Fibroblast of lung (primary cell): Measurements from ENCODE around the gene CELSR2. TPM values are rescaled to one million over a fixed set of nuclear protein-coding genes. Genes with fewer than 3 reads are reported as not detected.

Experiments used
- DNase-seq, 2 donors: peaks; one replicate each; pipeline versions ENCODE4 v3.0.0 to v3.0.0-alpha.2; 2010; ENCODE audit warnings: low read depth in 2 of 2
- H2AFZ ChIP-seq: 2 replicates; pipeline ENCODE4 v1.5.1; 2012; ENCODE audit warnings: low read length, control low read depth, inconsistent platforms
- H3K27ac ChIP-seq: 2 replicates; pipeline ENCODE4 v1.5.1; 2011; ENCODE audit warnings: low read length, control low read depth; ENCODE audit not compliant: insufficient read depth
- H3K27me3 ChIP-seq: 2 replicates; pipeline ENCODE4 v1.5.1; 2011; ENCODE audit warnings: mild to moderate bottlenecking, low read length; ENCODE audit not compliant: control insufficient read depth, insufficient read depth
- H3K36me3 ChIP-seq: 2 replicates; pipeline ENCODE4 v1.5.1; 2011; ENCODE audit warnings: low read length; ENCODE audit not compliant: control insufficient read depth, insufficient read depth
- H3K4me1 ChIP-seq: 2 replicates; pipeline ENCODE4 v1.5.1; 2011; ENCODE audit warnings: low read length; ENCODE audit not compliant: control insufficient read depth, insufficient read depth; ENCODE audit errors: extremely low read depth
- H3K4me2 ChIP-seq: 2 replicates; pipeline ENCODE4 v1.5.1; 2011; ENCODE audit warnings: low read length, control low read depth; ENCODE audit not compliant: insufficient read depth; ENCODE audit errors: extremely low read depth
- H3K4me3 ChIP-seq, 4 experiments: fragments of 200-600 bp in 1 of 4; sonication (generic) in 1 of 4; replicated peaks in 1 of 4; 2 replicates each; pipeline ENCODE4 v1.5.1; 2011 to 2016; ENCODE audit warnings: low read length in 4 of 4, low read depth in 3 of 4, mild to moderate bottlenecking in 3 of 4, control low read depth in 2 of 4, inconsistent platforms in 1 of 4, mixed read lengths in 1 of 4; ENCODE audit not compliant: insufficient read depth in 1 of 4; ENCODE audit errors: control extremely low read depth in 1 of 4
- H3K79me2 ChIP-seq: 2 replicates; pipeline ENCODE4 v1.5.1; 2012; ENCODE audit warnings: mild to moderate bottlenecking, low read length, inconsistent platforms; ENCODE audit not compliant: control insufficient read depth, insufficient read depth
- H3K9ac ChIP-seq: 2 replicates; pipeline ENCODE4 v1.5.1; 2011; ENCODE audit warnings: mild to moderate bottlenecking, low read length, control low read depth; ENCODE audit not compliant: insufficient read depth
- H3K9me3 ChIP-seq: 2 replicates; pipeline ENCODE4 v1.5.1; 2012; ENCODE audit warnings: low read depth, low read length; ENCODE audit not compliant: control insufficient read depth, insufficient read depth
- H4K20me1 ChIP-seq: 2 replicates; pipeline ENCODE4 v1.5.1; 2011; ENCODE audit warnings: low read length; ENCODE audit not compliant: control insufficient read depth, insufficient read depth; ENCODE audit errors: extremely low read depth
- EZH2 ChIP-seq: IDR thresholded peaks from 2 replicates; pipeline ENCODE4 v1.5.1; 2012; ENCODE audit warnings: low read length, control low read depth, mild to moderate bottlenecking; ENCODE audit errors: missing control alignments
- polyA plus RNA-seq, 2 donors: library from polyadenylated mRNA; depleted of rRNA in 1 of 2; stranded (reverse) in 1 of 2; unstranded in 1 of 2; fragments of >200 nt; gene quantifications; 2 replicates each; pipeline ENCODE4 v1.2.1, GENCODE V29; 2011 to 2012; ENCODE audit warnings: missing spikeins in 1 of 2
- total RNA-seq: library from RNA; depleted of rRNA; stranded (reverse); fragments of >200 nt; gene quantifications from 2 replicates; pipeline ENCODE4 v1.2.1, GENCODE V29; 2014
- TF ChIP-seq, protein P1 (sequence below), 2 donors: IDR thresholded peaks in 1 of 2; conservative IDR thresholded peaks in 1 of 2; 1 replicate in 1 of 2; 2 replicates in 1 of 2; pipeline ENCODE4 v1.5.1; 2011 to 2012; ENCODE audit warnings: low read length in 2 of 2, control low read depth in 1 of 2, inconsistent platforms in 1 of 2, low read depth in 1 of 2, mild to moderate bottlenecking in 1 of 2

Gene CELSR2
- total and polyA plus RNA-seq, 2 donors (not counting 1 experiment from before 2014, with no cell fraction given): 0.67 to 3.5 TPM

GRCh38 chr1:109269212-109269980 lies 20.1 kb downstream of the CELSR2 start:
- no peaks in the 10 kb centered on the region for H3K79me2 ChIP-seq
- no peaks in the 10 kb centered on the region for H3K9me3 ChIP-seq
- no peak overlapping the region for H2AFZ ChIP-seq
- H3K27ac ChIP-seq: no peak overlapping the region
- no peaks in the 10 kb centered on the region for H3K4me1 ChIP-seq
- H3K4me3 ChIP-seq: no peak overlapping the region
- TF ChIP-seq, protein P1, sequence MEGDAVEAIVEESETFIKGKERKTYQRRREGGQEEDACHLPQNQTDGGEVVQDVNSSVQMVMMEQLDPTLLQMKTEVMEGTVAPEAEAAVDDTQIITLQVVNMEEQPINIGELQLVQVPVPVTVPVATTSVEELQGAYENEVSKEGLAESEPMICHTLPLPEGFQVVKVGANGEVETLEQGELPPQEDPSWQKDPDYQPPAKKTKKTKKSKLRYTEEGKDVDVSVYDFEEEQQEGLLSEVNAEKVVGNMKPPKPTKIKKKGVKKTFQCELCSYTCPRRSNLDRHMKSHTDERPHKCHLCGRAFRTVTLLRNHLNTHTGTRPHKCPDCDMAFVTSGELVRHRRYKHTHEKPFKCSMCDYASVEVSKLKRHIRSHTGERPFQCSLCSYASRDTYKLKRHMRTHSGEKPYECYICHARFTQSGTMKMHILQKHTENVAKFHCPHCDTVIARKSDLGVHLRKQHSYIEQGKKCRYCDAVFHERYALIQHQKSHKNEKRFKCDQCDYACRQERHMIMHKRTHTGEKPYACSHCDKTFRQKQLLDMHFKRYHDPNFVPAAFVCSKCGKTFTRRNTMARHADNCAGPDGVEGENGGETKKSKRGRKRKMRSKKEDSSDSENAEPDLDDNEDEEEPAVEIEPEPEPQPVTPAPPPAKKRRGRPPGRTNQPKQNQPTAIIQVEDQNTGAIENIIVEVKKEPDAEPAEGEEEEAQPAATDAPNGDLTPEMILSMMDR (conservative IDR thresholded peaks at IDR 0.05 in 1 of 2, IDR thresholded peaks at IDR 0.05 in 1 of 2; ENCODE audit: low read depth in 1 of 2, low read length in 2 of 2): no peak
- TF ChIP-seq EZH2: no peak
- no peaks in the 10 kb centered on the region for H4K20me1 ChIP-seq
- no peaks in the 10 kb centered on the region for H3K36me3 ChIP-seq
- H3K27me3 ChIP-seq: no peaks in the 10 kb centered on the region
- no peak overlapping the region for H3K9ac ChIP-seq
- H3K4me2 ChIP-seq: no peak overlapping the region
- DNase-seq: no peak

- H3K36me3 ChIP-seq: no peaks in the 10 kb centered on the region
- peaks cover 3% of the 10 kb centered on the region for H3K4me1 ChIP-seq
- H3K79me2 ChIP-seq: no peaks in the 10 kb centered on the region
- no peak overlapping the region for H3K9ac ChIP-seq
- H3K27me3 ChIP-seq: no peaks in the 10 kb centered on the region
- no peak for DNase-seq
- H3K9me3 ChIP-seq: no peaks in the 10 kb centered on the region
- H3K27ac ChIP-seq: no peak overlapping the region
- no peak overlapping the region for H3K4me3 ChIP-seq
- H4K20me1 ChIP-seq: no peaks in the 10 kb centered on the region
- no peak overlapping the region for H3K4me2 ChIP-seq
- TF ChIP-seq, protein P1 (conservative IDR thresholded peaks at IDR 0.05 in 1 of 2, IDR thresholded peaks at IDR 0.05 in 1 of 2; ENCODE audit: low read depth in 1 of 2, low read length in 2 of 2): no peak
- no peak for TF ChIP-seq EZH2
- no peak overlapping the region for H2AFZ ChIP-seq
Observed at GRCh38 chr1:109269981-109270622, 20.8 kb downstream of the CELSR2 start.

- H2AFZ ChIP-seq: no peak overlapping the region
- no peak overlapping the region for H3K4me2 ChIP-seq
- H3K36me3 ChIP-seq: no peaks in the 10 kb centered on the region
- H4K20me1 ChIP-seq: no peaks in the 10 kb centered on the region
- H3K27ac ChIP-seq: no peak overlapping the region
- no peaks in the 10 kb centered on the region for H3K9me3 ChIP-seq
- TF ChIP-seq, protein P1 (conservative IDR thresholded peaks at IDR 0.05 in 1 of 2, IDR thresholded peaks at IDR 0.05 in 1 of 2; ENCODE audit: low read depth in 1 of 2, low read length in 2 of 2): no peak
- no peak for TF ChIP-seq EZH2
- H3K9ac ChIP-seq: no peak overlapping the region
- H3K4me1 ChIP-seq: peaks cover 6% of the 10 kb centered on the region
- no peak for DNase-seq
- no peak overlapping the region for H3K4me3 ChIP-seq
- H3K79me2 ChIP-seq: no peaks in the 10 kb centered on the region
- no peaks in the 10 kb centered on the region for H3K27me3 ChIP-seq
Observed at GRCh38 chr1:109270623-109271317, 21.4 kb downstream of the CELSR2 start.
